GM19468 (cell line): Measurements from ENCODE around the gene MMP15.
"Not testable (repeated sequence)": the region's sequence is repeated elsewhere in the genome, so short reads cannot be mapped to it uniquely, and the experiment has no call there.

Experiments used
- ATAC-seq: cut with Tn5 transposase; IDR thresholded peaks from one replicate; pipeline ENCODE4 v1.9.1; 2021; ENCODE audit warnings: mild to moderate bottlenecking, moderate library complexity, moderate number of reproducible peaks; ENCODE audit not compliant: unreplicated experiment; ENCODE audit errors: extremely low read depth

Gene MMP15

DNA sequence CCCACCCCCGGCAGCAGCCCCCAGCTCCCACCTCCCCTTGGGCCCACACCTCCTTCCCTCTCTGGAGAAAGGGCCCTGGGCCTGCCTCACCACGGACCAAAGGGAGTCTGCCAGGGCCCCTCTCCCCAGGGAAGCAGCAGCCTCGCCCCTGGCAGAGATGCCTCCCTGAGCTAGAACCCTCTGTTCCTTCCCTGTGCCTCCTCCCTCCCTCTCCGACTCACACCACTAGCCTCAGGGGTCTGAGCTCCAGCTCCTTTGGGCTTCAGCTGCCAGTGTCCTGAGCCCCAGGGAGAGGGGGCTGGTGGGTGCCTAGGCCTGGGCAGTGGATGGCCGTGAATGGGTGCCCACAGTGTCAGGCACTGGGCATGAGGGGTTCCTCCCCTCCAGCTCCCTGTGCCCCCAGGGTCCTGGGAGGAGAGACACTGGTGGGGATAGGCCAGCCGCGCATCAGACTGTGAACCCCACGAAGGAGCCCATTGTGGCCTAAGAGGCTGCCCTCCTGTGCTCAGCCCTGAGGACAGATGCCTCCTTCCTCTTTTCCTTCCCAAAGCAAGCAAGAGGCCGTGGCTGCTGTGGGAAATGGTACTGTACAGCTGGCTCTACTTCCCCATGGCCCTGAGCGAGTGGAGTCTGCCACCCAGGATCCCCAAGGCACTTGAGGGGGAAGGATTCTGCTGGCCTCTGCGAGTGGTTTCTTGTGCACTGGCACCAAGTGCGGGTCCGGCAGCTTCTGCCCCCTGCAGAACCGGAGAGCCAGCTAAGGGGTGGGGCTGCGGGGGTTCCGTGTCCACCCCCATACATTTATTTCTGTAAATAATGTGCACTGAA is 20.7 kb downstream of the MMP15 start:
- no peak for ATAC-seq

- no peak for ATAC-seq
Measured at GRCh38 chr16:58046936-58047335, 21.4 kb downstream of the MMP15 start.

DNA sequence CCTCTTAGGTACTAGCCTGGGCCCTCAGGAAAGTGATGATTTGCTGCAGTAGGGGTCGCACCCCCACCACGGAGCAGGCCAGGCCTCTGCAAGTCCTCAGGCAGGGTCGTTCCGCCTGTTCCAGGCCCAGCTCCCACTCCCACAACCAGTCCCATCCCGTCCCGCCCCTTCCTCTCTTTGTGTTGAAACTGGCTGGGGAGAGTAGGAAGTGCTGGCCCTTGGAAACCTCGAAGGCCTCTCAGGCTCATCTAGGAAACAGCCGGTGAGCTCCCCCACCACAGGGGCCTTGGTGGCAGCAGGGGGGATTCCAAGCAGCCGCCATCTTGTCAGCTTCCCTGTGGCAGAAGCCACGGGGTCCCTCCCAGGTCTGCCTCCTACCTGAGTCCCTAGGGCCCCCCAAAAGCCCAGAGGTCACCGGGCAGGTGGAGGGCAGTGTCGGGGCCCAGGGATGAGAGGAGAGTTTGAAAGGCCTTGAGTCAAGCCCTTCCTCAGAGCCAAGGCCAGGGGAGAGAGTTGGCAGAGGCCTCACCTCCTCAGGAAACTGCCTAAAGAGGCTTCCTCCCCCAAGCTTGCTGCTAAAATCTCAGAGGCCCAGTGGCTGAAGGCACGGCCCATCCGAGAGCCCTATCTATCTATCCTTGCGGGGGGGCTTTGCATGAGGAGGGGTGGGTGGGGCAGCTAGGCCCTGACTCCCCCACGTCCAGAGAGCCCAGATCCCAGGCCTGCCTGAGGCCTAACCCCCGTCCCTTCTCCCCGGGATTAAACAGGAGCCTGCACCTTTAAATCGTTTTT is 22.2 kb downstream of the MMP15 start:
- ATAC-seq: no peak

DNA sequence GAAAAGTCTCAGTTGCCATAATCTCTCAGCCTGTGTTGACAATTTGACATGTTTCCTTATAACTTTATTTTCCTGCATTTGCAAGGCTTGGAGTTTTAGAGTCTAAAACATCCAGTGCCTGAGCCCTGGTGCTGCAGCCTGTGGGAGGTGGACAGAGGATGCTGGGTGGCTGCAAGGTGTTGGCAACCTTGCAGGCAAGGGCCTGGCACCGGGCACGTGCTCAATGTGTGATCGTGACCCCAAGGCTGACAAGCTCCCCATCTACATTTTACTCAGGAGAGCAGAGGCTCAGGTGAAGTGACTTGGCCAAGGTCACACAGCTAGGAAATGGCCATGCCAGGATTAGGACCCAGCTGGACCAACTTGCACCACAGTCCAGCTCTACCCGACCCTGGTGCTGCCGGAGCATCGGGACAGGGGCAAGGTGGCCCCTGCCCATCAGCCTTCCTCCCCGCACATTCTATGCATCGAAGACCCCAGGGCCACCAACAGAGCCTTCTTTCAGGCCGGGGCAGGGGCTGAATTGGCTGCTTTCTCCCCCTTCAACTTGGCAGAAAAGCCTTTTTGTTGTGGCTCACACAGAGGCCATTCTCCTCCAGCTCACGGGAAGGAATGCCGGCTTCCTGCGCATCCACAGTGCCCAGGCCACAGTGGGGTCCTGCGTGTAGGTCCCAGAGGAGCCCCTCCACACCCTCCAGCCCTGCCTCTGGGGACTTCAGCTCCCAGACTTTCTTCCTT is 23.1 kb downstream of the MMP15 start:
- ATAC-seq: no peak

- ATAC-seq: no peak
Measured at GRCh38 chr16:58049232-58050185, 24.0 kb downstream of the MMP15 start.

GRCh38 chr16:58051296-58051695 is 25.7 kb downstream of the MMP15 start:
- ATAC-seq: no peak

- no peak for ATAC-seq
Measured at GRCh38 chr16:58051821-58052603, 26.5 kb downstream of the MMP15 start.

DNA sequence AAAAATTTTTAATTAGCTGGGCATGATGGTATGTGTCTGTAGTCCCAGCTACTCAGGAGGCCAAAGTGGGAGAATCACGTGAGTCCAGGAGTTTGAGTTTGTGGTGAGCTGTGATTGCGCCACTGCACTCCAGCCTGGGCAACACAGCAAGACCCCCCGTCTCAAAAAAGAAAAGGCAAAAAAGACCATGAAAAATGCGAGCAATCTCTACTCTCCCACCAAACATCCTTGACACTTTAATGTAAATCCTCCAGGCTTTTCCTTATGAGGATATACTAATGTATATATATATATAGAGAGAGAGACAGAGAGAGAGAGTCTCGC is 28.1 kb downstream of the MMP15 start:
- ATAC-seq: no peak

- no peak for ATAC-seq
Measured at GRCh38 chr16:58054289-58054688, 28.7 kb downstream of the MMP15 start.

- no peak for ATAC-seq
Measured at GRCh38 chr16:58056580-58056979, 31.0 kb downstream of the MMP15 start.

DNA sequence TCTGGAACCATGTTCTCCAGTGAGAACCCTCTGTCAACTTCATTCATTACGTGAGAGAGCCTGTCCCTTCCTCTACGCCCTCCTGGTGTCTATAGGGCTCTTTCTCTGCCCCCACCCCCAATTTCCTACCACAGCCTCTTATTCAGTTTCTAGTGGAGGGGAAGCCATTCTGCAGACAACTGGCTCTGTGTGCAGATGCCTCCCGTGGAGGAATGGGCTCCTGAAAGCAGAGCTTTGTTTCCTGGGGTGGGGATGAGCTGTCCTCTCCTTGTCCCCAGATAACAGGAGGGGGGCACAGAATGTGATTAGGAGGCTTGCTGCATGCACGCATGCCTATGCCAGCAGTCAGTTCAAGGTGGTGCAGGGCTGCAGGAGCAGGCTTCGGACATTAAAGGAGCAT is 31.6 kb downstream of the MMP15 start:
- no peak for ATAC-seq

DNA sequence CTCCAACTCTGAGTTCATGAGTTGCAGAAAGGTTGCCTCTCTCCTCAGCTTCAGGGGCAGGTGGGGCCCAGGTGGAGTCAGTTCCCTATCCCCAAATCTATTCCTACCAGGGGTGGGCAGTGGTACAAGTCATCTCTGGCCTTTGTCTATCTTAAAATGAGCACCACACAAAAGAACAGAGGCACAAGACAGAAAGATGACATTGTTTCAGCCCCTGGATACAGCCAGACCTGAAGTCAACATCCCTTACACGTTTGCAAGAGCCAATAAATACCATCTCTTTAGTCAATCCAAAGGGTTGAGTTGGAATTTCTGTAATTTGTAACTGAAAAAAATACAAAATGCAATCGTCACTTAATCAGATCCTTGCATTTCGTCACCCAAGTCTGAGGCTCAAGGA is 32.2 kb downstream of the MMP15 start:
- no peak for ATAC-seq

DNA sequence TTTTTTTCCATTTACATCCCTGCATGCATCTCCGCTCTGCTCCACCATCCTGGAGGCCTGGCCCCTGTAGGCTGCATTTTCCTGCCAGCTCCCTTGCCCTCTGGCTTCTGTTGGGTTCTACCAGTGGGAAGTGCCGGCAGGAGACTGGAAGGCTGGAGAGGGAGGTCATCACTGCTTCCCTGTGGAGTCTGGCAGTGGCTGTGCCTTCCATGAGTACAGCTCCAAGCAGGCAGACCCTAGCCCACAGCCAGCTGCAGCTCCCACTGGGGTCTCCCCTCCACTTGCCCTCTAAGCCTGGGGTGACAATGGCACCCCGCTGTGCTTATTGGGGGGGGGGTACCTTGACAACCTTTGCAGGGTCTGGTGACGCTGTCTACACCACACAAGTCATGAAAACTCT is 37.3 kb downstream of the MMP15 start:
- no peak for ATAC-seq

GRCh38 chr16:58063377-58064076 is 38.0 kb downstream of the MMP15 start:
- ATAC-seq: no peak

GRCh38 chr16:58070585-58070984 is 45.0 kb downstream of the MMP15 start:
- ATAC-seq: no peak

GRCh38 chr16:58072134-58072533 is 46.6 kb downstream of the MMP15 start:
- not testable (repeated sequence) for ATAC-seq

DNA sequence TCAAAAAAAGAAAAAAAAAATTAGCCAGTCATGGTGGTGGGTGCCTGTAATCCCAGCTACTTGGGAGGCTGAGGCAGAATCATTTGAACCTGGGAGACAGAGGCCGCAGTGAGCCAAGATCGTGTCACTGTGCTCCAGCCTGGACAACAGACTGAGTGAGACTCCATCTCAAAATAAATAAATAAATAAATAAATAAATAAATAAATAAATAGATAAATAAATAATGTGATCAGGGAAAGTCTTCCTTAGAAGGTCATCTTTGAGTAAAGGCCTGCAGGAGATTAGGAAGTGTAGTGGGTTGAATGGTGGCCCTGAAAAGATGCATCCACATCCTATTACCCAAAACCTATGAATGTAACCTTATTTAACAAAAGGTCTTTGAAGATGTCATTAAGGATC is 47.5 kb downstream of the MMP15 start:
- not testable (repeated sequence) for ATAC-seq

- ATAC-seq: no peak
Measured at GRCh38 chr16:58074657-58075056, 49.1 kb downstream of the MMP15 start.

DNA sequence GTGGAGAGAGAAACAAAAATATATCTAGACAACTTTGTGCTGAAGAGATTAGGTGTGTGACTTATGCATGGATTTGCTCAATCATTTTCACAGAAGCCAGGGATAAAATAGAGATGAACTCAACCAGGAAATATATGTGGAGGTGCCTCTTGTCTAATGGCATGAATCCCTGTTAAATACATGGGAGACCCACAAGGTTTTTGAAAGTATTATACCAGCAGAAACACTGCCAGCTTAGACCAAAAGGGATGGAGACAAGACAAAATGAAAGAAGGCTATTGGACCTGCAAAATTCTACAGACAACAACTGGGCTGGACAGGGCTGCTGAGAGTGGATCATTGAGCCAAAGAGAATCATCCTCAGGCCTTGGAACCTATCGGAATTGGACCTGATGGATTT is 51.0 kb downstream of the MMP15 start:
- ATAC-seq: no peak
